K562 (cell line): ENCODE data around the gene MTOR. TPM values are rescaled to one million over a fixed set of nuclear protein-coding genes. Genes with fewer than 3 reads are reported as not detected.

ENCODE experiments used
- DLX4 ChIP-seq: fragments of 250-450 bp; sonication (Bioruptor Pico); IDR thresholded peaks from 2 replicates; pipeline ENCODE4 v1.6.1; 2021; ENCODE audit warnings: mild to moderate bottlenecking
- HMG20B ChIP-seq: fragments of 250-450 bp; sonication (Bioruptor Pico); IDR thresholded peaks from 2 replicates; pipeline ENCODE4 v1.5.0; 2021; ENCODE audit warnings: mild to moderate bottlenecking
- IFI16 ChIP-seq: fragments of 250-450 bp; sonication (Bioruptor Pico); IDR thresholded peaks from 2 replicates; pipeline ENCODE4 v2.1.2; 2022; ENCODE audit warnings: mild to moderate bottlenecking, inconsistent platforms
- KLF6 ChIP-seq: fragments of 250-450 bp; sonication (Bioruptor Pico); IDR thresholded peaks from 2 replicates; pipeline ENCODE4 v1.4.0; 2020; ENCODE audit warnings: mild to moderate bottlenecking, moderate library complexity, borderline replicate concordance
- MAFK ChIP-seq: IDR thresholded peaks from 2 replicates; pipeline ENCODE4 v1.6.1; 2011; ENCODE audit warnings: low read length, improper control_type of control experiment
- MYNN ChIP-seq, 2 experiments: sonication (generic); formaldehyde crosslinking in 1 of 2; IDR thresholded peaks; 2 replicates each; pipeline versions ENCODE4 v1.5.0 to v1.6.1; 2016 to 2020; ENCODE audit warnings: antibody characterized with exemption in 1 of 2, missing genetic modification reagents in 1 of 2
- SETDB1 ChIP-seq: IDR thresholded peaks from one replicate; pipeline ENCODE4 v1.6.1; 2012; ENCODE audit warnings: low read length, control low read depth, inconsistent platforms
- SIRT6 ChIP-seq: IDR thresholded peaks from one replicate; pipeline ENCODE4 v1.6.1; 2012; ENCODE audit warnings: low read depth, mild to moderate bottlenecking, control low read depth, inconsistent platforms, low read length, moderate library complexity
- ZNF143 ChIP-seq: sonication (generic); formaldehyde crosslinking; IDR thresholded peaks from 2 replicates; pipeline ENCODE4 v1.9.0; 2022; ENCODE audit warnings: mild to moderate bottlenecking, missing genetic modification reagents
- ZNF77 ChIP-seq: fragments of 250-450 bp; sonication (Bioruptor Pico); IDR thresholded peaks from 2 replicates; pipeline ENCODE4 v1.5.0; 2020
- ZNF778 ChIP-seq: fragments of 450-650 bp; formaldehyde crosslinking; IDR thresholded peaks from 2 replicates; pipeline ENCODE4 v1.4.0; 2020; ENCODE audit warnings: mild to moderate bottlenecking, moderate library complexity
- ZNF780A ChIP-seq: fragments of 250-450 bp; sonication (Bioruptor Pico); IDR thresholded peaks from 2 replicates; pipeline ENCODE4 v1.5.0; 2021; ENCODE audit warnings: mild to moderate bottlenecking
- polyA plus RNA-seq, 8 experiments: library from polyadenylated mRNA; depleted of rRNA in 4 of 8; stranded (reverse) in 5 of 8; unstranded in 3 of 8; fragments of >200 nt; fragmentation: Nextera tagmentation in 2 of 8; fragmentation: Illumina TruSeq in 1 of 8; extraction: Ambion mirVana in 2 of 8; extraction: Trizol in 1 of 8; gene quantifications; 2 replicates each; pipeline versions ENCODE4 v1.2.1 to v1.2.3, GENCODE V29; 2011 to 2014; ENCODE audit warnings: inconsistent platforms in 1 of 8, missing spikeins in 1 of 8
- total RNA-seq, 7 experiments: library from RNA; depleted of rRNA in 6 of 7; stranded (reverse); fragments of >200 nt in 6 of 7; fragmentation: Illumina TruSeq in 2 of 7; extraction: Trizol in 2 of 7; gene quantifications; 2 replicates each; pipeline versions ENCODE4 v1.2.1 to v1.2.3, GENCODE V29; 2011 to 2021; ENCODE audit warnings: low replicate concordance in 1 of 7
- TF ChIP-seq, protein P1 (sequence below): fragments of 200-600 bp; sonication (generic); IDR thresholded peaks from one replicate; pipeline ENCODE4 v1.6.1; 2012; ENCODE audit warnings: mild to moderate bottlenecking, low read depth, low read length, inconsistent platforms
- TF ChIP-seq, protein P2 (sequence below): fragments of 450-650 bp; formaldehyde crosslinking; IDR thresholded peaks from 2 replicates; pipeline ENCODE4 v1.4.0; 2020; ENCODE audit warnings: mild to moderate bottlenecking, mixed read lengths

The MTOR gene
- total and polyA plus RNA-seq, 9 of the 15 experiments (the other 6 are each of a cell fraction or from before 2014, with no cell fraction given) = 11.4 to 71.4 (median 52.2) TPM

DNA sequence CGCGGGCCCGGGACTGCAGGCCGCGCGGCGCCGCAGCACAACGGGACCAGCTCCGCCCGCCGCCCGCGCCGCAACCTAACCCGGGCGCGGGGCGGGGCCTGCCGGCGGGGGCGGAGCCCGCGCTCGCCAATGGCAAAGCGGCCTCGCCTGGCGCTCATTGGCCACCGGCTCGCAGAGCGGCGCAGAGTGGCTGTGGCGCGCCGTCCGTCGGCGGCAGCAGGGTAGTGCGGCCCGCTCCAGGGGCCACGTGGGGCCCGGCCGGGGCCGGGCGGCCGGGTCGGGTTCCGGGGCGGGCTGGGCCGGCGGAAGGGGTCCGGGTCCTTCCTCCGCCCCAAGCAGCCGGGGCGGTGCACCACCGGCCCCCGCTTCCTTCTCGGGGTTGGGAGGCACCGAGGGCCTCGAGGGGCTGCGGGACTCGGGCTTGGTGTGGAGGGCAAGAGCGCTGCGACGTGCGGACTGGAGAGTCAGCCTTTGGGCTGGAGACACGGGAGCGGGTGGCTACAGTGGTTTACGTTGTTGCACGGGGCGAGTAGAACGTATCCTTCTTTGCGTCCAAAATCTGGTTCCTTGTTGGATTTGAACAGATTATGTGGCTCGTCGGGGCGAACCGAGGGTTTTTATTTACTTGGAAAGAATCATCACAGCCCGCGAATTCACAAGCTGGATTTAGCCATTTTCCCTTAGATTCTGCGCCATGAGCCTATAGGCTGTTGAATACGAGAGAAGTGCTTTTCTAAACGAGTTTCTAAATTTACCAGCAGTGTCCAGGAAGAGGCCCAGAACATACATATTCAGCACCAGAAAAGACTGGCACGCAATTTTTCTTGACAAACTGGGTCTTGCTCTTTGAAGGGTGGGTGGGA, 202.2 kb downstream of the MTOR start, which contains the start of gene SRM (continued):
- TF ChIP-seq, protein P1, sequence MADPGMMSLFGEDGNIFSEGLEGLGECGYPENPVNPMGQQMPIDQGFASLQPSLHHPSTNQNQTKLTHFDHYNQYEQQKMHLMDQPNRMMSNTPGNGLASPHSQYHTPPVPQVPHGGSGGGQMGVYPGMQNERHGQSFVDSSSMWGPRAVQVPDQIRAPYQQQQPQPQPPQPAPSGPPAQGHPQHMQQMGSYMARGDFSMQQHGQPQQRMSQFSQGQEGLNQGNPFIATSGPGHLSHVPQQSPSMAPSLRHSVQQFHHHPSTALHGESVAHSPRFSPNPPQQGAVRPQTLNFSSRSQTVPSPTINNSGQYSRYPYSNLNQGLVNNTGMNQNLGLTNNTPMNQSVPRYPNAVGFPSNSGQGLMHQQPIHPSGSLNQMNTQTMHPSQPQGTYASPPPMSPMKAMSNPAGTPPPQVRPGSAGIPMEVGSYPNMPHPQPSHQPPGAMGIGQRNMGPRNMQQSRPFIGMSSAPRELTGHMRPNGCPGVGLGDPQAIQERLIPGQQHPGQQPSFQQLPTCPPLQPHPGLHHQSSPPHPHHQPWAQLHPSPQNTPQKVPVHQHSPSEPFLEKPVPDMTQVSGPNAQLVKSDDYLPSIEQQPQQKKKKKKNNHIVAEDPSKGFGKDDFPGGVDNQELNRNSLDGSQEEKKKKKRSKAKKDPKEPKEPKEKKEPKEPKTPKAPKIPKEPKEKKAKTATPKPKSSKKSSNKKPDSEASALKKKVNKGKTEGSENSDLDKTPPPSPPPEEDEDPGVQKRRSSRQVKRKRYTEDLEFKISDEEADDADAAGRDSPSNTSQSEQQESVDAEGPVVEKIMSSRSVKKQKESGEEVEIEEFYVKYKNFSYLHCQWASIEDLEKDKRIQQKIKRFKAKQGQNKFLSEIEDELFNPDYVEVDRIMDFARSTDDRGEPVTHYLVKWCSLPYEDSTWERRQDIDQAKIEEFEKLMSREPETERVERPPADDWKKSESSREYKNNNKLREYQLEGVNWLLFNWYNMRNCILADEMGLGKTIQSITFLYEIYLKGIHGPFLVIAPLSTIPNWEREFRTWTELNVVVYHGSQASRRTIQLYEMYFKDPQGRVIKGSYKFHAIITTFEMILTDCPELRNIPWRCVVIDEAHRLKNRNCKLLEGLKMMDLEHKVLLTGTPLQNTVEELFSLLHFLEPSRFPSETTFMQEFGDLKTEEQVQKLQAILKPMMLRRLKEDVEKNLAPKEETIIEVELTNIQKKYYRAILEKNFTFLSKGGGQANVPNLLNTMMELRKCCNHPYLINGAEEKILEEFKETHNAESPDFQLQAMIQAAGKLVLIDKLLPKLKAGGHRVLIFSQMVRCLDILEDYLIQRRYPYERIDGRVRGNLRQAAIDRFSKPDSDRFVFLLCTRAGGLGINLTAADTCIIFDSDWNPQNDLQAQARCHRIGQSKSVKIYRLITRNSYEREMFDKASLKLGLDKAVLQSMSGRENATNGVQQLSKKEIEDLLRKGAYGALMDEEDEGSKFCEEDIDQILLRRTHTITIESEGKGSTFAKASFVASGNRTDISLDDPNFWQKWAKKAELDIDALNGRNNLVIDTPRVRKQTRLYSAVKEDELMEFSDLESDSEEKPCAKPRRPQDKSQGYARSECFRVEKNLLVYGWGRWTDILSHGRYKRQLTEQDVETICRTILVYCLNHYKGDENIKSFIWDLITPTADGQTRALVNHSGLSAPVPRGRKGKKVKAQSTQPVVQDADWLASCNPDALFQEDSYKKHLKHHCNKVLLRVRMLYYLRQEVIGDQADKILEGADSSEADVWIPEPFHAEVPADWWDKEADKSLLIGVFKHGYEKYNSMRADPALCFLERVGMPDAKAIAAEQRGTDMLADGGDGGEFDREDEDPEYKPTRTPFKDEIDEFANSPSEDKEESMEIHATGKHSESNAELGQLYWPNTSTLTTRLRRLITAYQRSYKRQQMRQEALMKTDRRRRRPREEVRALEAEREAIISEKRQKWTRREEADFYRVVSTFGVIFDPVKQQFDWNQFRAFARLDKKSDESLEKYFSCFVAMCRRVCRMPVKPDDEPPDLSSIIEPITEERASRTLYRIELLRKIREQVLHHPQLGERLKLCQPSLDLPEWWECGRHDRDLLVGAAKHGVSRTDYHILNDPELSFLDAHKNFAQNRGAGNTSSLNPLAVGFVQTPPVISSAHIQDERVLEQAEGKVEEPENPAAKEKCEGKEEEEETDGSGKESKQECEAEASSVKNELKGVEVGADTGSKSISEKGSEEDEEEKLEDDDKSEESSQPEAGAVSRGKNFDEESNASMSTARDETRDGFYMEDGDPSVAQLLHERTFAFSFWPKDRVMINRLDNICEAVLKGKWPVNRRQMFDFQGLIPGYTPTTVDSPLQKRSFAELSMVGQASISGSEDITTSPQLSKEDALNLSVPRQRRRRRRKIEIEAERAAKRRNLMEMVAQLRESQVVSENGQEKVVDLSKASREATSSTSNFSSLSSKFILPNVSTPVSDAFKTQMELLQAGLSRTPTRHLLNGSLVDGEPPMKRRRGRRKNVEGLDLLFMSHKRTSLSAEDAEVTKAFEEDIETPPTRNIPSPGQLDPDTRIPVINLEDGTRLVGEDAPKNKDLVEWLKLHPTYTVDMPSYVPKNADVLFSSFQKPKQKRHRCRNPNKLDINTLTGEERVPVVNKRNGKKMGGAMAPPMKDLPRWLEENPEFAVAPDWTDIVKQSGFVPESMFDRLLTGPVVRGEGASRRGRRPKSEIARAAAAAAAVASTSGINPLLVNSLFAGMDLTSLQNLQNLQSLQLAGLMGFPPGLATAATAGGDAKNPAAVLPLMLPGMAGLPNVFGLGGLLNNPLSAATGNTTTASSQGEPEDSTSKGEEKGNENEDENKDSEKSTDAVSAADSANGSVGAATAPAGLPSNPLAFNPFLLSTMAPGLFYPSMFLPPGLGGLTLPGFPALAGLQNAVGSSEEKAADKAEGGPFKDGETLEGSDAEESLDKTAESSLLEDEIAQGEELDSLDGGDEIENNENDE = no peak
- TF ChIP-seq HMG20B (CRISPR knock-in tag) (no peak), ZNF143 (CRISPR knock-in tag) (no peak), SETDB1 (no peak), DLX4 (CRISPR knock-in tag) (no peak), MAFK (no peak), ZNF780A (no peak), KLF6 (no peak), ZNF778 (CRISPR knock-in tag) (no peak), SIRT6 (no peak), MYNN (IDR thresholded peaks at IDR 0.05) (no peak), MYNN (CRISPR knock-in tag; IDR thresholded peaks at IDR 0.05) (no peak), IFI16 (CRISPR knock-in tag) (no peak), ZNF77 (CRISPR knock-in tag) (no peak)
- TF ChIP-seq, protein P2, sequence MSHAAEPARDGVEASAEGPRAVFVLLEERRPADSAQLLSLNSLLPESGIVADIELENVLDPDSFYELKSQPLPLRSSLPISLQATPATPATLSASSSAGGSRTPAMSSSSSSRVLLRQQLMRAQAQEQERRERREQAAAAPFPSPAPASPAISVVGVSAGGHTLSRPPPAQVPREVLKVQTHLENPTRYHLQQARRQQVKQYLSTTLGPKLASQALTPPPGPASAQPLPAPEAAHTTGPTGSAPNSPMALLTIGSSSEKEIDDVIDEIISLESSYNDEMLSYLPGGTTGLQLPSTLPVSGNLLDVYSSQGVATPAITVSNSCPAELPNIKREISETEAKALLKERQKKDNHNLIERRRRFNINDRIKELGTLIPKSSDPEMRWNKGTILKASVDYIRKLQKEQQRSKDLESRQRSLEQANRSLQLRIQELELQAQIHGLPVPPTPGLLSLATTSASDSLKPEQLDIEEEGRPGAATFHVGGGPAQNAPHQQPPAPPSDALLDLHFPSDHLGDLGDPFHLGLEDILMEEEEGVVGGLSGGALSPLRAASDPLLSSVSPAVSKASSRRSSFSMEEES (CRISPR knock-in tag) = no peak
